ENCODE measurements around the gene IKZF1.

Gene IKZF1

DNA sequence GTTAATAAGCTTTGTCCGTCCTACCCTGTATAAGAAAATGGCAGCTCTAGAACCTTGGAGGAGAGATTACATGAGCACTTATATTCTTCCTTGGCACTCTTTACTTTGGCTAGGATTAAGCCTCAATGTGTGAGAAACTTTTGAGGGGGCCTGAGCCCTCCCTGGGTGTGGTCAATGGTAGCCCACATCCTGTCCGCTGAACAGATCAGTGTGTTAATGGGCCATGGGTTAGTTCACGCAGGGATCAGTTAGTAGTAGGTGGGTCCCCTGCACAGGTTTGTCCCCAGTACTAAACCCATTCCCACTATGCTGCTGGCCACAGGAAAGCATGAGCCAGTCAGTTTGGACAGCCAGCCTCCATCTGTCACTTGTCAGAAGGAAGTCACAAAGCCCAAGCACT is 20.2 kb upstream of the IKZF1 start:
- no peak for DNase-seq

DNA sequence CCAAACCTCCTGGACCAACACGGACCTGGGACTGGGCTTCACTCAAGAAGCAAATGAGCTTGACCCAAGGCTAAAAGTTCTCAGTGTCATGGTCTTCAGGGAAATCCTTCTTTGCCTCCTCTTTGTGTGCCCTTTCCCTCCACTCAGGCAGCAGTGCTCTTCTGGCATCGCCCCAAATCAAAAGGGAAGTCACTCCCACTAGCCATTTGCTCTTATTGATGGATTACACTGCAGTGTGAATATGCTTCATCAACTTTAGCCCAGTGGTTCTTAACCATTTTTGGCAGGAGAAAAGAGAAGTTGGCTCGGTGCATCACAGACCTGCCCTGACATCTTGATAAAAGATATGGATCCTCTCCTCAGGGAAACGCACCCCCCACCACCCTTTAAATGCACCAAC is 19.2 kb upstream of the IKZF1 start:
- DNase-seq = no peak

DNA sequence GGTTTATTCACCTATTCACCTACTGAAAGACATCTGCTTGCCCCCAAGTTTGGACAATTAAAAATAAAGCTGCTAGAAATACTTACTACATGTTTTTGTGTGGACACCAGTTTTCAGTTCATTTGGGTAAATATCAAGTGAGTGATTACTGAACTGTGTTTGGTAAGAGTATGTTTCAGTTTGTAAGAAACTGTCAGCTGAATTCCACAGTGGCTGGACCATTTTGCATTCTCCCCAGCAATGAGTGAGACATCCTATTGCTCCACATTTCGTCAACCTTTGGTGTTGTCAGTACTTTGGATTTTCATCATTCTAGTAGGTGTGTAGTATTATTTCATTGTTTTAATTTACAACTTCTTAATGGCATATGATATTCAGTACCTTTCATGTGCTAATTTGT is 17.4 kb upstream of the IKZF1 start:
- DNase-seq = no peak

DNA sequence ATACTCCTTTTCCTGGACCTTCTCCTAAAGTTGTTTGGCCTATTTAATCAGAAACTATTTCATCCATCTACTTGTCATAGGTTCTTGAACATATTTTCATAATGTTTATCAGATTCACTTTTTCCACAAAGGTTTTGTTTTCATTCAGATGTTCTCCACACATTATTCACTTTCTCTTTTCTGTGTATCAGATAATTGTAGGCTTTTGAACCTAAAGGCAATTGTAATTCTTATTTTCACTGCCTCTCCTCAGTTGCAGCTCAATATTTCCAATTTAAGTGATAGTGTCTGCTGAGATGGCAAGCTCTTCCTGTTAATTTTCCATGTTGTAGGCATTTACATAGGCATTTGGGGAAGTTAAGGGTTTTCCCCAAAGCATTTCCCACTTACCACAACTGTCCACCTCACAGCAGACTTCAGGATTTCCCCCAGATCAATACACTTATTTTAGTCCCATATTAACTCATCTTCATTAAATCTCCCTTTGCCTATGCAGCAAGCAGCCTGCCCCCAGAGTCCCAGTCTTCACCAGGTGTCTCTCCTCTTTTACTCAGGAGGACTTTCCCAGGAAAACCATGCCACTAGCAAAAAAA is 12.3 kb upstream of the IKZF1 start:
- DNase-seq = no peak

DNA sequence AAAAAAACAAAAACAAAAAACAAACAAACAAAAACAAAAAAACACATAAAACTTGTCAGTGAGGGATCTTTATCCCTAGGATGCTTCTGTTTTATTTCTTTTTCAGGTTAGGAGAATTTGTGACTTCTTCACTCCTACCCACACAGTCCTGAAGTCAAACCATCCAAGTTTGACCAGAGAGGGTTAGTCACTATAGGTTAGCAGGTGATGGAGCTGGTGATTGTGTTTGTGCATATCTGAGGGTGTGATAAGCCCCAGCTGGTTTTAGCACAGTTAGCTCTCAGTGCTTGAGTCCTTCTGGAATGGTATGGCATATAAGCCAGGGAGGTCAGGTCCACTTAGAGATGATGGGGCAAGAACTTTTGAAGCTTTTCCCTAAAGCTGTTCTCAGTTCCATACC is 11.8 kb upstream of the IKZF1 start:
- DNase-seq = no peak

DNA sequence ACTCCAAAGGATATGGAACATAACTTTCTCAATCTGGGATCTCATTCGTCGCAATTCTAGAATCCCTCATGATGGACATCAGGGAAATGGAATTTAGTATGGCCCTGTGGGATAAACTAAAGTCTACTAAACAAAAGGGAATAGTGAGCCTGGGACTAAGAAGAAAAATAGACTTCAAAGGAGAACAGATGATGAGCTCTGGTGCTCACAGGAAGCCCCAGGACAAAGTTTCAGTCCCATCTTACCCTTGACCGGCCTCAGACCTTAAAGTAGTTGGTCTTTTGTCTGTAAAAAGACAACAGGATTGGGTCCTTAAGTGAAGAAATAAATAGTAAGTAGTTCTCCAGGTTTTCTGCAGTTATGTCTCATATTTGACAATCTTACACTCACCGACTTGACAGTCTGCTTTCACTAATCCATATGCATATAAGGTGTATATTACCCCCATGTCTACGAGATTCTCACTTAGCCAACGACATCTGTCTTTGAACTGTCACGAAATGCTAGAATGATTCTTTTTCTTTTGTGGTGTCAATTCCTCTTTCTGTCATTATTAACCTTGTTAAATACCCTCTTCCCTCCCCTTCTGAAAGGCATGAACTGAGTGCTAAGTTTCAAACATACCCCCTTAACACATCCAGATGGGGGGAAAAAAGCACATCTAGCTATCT is 10.9 kb upstream of the IKZF1 start:
- DNase-seq = no peak

DNA sequence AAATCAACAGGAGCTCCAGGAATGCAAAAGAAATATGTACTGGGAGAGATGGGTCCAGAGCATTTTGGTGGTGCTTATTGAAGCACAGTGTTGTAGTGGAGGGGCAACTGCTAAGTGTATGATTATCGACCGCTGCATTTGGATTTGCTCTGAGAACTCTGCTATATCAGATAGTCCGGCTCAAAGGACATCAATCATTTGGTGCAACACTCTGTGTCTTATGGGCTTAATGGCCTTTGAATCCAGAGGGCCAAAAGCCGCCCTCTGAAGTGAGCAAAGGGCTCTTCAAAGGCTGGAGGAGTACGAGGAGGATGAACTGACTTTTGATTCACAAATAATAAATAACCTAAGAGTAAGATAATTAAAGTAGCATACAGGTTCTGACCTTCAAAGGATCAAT is 9.4 kb upstream of the IKZF1 start:
- DNase-seq = no peak

DNA sequence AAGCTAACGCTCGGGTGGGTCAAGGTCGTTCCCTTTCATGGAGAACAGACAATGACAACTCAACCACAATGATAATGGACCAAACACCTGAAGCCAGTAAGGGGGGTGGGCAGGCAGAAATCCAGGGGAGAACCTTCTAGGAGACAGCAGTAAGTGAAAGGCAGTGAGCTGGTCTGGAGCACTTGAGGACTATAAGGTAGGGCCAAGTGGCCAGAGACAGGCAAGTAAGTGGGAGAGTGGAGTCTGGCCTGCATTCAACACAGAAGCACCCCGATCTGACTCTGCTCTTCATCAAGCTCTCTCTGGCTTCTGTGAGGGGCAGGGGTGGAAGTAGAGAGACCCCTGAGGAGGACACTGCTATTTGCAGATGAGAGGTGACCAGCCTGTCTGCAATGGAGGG is 7.7 kb upstream of the IKZF1 start:
- no peak for DNase-seq

DNA sequence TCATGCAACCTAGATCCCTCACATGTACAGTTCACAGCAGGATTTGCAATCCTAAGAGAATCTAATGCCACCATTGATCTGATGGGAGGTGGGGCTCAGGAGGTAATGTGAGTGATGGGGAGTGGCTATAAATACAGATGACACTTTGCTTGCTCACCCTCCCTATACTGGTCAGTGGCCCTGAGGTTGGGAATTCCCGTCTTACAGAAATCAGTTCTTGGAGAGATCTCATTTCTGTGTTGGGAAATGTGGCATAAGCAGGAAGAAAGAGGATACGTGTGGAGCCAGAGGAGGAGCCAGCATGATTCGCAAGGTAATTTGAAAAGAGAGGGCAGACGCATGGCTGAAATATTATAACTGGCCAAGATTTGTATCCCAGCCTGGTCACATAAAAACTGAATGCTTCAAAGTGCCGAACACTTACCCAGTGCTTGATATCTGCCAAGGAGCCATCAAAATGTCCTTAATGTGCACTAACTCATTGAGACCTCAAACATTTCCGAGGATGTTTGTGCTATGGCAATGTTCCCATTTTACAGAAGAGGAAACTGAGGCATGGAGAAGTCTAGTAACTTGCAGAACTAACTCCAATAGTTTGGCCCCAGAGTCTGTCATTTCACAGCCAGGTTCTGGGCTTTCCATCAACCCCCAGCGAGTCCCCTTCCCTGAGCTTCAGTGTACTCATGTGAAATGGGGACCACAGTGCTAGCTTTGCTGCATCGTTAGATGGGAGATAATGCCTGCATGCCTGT is 5.5 kb upstream of the IKZF1 start:
- DNase-seq = no peak

DNA sequence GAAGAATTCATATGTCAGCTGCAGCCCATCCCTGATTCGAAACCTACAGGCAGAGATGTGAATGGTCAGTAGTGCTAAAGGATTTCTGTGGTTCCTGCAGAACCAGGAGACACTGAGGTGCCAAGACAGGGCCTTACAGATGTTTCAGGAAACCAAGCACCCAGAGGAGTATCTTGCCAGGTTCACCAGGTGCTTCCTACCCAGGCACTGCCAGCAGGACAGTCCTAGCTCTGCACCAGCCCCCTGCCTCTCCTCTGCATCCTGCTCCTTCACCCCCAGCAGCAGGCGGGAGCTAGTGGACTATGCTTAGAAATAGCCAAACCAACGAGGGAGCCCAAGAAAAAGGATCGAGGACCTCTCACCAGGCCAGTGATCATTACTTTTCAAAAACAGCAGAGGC is 4.2 kb upstream of the IKZF1 start:
- no peak for DNase-seq

DNA sequence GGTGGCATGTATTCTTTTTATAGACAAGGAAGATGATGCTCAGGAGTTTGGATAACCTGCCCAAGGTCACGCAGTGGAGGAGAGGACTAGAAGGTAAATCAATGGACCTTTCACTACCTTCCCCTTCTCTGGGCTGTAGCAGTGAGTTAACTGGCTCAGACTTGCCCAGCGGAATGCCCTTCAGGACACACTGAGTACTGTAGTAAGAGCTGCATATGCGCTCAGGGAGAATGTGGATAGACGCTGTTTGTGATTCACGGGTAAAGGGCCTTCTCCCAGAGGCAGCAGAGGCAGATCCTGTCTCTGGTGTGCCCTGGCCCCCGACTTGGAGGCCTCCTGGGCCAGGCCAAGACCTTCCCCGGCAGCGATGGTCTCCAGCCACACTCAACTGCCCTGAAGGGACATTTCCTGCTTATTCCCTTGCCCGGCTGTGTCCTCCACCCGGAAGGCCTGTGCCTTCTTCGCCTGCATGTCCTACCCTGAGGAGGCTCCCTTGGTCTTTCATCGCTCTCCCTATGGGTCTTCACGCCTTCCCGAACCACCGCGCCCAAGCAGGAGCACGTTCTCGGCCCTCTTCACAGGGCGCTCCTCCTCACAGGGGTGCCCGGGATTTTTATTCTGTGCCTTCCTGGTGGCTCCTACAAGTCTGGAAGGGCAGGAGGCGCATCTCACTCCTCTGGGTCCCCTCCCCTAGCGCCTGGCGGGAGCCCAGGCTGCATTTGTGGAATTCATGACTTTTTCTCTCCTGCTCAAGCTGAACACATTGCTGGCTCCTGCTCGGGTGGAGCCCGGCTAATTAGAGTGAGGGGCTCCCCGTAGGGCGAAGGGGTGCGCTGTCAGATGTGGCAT is 1.8 kb upstream of the IKZF1 start:
- no peak for DNase-seq

DNA sequence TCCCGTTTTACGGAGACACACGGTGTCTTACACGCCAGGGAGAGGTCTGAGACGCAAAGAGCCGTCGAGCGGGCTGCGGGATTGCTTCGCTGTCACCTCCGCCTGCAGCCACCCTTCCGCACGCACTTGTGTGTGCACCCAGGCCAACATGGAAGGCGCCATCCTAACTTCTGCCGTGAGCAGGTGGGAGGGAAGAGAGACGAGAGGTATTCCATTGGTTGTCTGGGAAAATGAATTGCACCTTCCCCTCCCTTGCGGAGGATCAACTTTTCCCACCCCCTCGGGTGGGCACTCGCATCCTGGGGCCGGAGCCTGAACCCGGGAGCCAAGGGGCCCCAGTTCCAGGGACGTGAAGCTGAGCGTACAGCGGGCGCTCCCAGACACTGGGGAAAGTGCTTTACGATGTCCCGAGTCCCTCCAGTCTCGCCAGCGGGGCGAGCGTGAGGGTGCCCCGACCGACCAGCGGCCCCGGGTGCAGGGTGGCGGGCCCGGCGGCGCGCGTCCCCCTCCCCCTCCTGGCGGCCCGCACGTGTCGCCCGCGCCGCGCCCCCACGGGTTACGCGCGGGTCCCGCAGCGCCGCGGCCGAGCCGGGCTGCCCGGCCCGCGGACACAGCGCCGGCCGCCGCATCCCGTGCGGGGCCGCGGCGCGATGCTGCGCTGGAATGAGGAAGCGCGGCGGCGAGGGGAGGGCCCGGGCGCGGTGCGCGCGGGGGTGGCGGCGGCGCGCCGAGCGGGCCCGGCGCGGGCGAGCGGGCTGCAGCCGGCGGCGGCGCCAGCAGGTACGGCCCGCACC is 984 bp upstream of the IKZF1 start:
- peak; percentile 35 for DNase-seq

DNA sequence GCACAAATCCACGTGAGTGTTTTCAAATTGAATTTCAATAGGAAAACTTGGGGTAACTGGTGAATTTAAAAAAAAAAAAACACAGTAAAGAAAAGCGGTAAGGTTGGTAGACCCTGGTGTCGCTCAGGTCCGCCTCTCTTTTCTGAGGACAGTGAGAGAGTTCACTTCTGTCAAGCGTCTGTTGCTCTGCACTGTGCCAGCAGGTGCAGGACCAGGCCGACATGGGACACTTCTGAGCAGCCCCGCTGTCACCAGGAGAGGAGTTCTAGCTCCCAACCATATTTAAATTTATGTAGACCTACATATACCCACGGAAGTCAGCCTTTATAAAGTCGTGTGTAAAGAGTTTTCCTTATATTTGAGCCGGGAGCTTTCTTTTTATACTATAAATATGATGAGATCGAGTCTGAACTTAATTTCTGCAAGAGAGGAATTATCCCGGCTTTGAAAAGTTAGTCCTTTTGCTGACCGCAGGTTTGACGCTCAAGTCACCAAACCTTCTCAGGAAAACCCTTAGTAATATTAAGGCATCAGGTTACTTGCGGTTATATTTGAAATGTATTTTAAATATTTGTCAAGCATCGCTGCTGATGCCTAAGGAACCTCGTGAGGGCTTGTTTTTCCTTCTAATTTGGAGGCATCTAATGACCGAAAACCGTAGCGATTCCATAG is 531 bp downstream of the IKZF1 start:
- peak; percentile 59 for DNase-seq

DNA sequence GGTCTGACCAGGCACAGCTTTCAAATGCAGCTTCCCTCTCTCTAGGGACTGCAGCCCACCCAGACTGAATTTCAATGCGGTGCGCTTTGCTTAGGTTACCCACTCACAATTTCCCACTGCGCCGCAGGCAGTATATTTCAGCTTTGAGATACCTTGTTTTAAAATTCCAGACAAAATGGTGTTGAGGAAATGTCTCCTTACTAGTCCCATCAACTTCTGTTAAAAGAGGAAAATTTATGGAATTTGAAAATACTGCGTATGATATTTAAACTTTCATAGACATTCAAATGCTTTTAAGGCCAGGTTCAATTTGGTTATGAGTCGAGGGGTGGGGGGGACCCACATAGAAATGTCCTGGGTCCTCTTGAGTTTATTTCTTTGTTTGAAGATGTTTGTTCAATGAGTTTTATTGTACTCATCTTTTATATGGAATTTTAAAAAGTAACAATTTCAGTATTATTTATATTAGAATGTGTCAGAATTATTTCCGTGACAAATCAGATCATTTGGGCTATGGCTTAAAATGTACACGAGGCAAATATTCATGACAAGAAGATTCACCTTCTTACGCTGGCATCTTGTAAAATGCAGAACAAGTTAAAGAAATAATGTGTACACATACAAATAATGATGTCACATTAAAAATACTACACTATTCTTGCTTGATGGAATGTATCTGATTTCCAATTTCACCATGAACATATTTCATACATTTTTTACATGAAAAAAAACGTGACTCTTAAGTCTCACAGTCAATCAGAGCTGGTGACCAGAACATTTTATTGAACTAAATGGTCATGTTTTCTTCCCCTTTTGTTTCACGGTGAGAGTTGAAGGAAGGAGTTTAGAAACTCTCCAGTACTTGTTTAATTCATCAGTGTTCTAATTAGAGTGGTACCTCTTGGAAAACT is 1.3 kb downstream of the IKZF1 start:
- DNase-seq = no peak

DNA sequence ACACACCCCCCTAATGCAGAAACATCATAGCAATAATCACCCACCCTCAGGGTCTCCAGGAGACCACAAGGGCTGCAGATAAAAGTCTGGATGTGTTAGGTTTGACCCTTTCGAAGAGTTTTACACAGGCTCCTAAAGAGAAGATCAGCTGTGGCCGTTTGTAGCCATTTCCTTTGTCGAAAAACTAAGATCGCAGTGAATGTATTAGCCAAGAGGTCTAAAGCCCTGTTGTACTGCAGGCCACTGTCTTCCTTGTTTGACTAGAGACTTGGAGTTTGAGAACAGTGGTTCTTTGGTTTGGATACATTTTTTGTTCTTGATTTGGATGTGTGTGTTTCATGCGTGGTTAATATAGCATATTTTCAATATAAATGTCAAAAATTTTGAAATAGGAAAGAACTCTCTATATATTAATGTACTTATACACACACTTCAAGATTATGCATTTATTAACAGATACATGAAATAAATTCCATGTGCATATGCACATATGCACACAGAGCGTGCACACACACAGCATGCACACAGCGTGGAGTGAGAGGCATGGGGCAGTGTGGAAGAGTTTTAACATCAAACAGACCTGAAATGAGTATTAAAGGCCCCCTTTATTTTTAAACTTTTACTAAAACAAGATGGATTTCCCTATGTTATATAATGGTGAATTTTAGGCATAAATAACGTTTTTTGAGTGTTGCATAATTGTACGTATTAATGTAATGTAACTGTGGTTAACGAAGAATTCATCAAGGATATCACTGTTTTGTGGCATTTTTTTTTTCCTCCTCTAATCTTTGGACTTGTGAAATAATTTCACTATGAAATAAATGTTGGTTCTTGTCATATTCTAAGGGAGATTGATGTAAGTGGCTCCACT is 2.2 kb downstream of the IKZF1 start:
- no peak for DNase-seq

DNA sequence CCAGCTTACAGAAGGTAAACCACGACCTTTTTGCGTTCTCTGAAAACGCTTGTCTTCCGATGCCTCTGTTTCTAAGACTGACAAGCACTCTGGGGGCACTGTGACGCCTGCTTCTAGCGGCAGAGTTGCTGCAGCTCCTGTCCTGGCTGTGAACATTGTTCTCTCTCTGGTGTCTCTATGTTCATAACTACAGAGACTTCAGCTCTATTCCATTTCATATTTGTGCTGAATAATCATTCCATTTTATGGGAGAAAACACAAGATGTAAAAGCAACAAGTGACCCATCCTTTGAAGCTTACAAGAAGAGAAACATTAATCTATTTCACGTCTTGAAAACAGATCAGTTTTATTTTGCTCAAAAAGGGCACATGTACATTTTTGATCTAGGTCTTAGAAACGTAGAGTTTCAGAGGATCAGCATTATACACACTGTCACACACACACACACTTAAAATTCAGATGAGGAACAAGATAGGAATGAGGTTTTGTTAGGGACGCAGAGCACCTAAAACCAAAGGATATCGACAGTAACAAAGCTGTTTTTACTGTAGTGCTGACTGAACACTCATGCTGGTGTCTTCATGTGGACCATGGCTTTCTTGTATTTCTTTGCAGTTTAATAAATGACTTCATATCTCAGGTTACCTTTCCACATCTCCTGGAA is 3.0 kb downstream of the IKZF1 start:
- DNase-seq = peak; percentile 38

DNA sequence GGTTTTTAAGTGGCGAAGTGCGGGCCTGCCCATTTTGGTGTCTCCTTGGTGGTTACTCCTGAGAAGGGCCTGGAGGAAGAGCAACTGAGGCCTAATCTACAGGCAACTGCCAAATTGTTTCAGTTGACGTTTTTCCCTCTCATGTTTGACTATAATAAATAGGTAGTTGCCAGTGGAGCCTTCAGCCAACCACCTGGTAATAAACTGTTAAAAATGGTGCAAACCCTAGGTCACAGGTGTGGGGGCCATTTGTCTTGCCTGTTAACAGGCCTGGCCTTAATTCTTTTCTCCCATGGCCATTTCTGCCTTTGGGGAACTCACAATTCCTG is 3.7 kb downstream of the IKZF1 start:
- DNase-seq = no peak

DNA sequence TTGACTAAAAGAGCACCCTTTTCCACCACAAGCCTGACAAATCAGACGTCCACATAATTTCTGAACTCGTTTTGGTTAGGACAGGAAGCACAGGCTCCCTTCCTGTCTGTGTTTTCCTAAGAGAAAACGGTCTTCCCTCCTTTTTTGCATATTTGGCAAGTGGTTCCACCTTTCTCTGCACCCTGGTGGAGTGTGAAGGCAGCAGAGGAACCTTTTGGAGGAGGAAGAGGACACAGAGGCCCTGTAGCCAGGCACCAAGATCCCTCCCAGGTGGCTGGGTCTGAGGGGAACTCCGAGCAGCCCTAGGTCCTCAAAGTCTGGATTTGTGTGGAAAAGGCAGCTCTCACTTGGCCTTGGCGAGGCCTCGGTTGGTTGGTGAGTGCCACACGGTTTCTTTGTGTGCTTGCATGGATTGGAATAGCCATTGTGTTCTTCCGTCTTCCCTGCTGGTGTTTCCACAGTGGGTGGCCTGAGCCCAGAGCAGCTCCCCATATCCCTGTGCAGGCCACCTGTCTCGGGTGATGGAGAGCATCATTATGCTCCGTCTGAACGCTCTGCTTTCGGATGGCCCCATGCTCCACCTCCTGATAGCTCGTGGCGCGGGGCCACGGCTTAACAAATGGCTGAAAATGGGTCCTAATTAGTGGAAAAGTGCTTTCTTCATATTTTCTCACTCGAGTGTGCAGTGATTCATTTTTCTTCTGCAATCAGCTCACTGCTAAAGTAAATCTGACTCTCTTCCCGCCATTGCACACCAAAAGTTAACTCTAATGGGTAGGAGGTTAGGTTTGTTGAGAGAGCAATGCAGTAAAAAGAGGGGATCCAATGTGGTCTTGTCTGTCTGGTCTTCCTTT is 4.2 kb downstream of the IKZF1 start:
- DNase-seq = no peak
